HG02588 (cell line): ENCODE measurements around the gene ITGAL.
"Not testable (repeated sequence)": the region's sequence is repeated elsewhere in the genome, so short reads cannot be mapped to it uniquely, and the experiment has no call there.

Source experiments
- ATAC-seq: cut with Tn5 transposase; IDR thresholded peaks from one replicate; pipeline ENCODE4 v1.9.1; 2021; ENCODE audit warnings: mild to moderate bottlenecking, moderate library complexity; ENCODE audit not compliant: unreplicated experiment

The ITGAL gene

DNA sequence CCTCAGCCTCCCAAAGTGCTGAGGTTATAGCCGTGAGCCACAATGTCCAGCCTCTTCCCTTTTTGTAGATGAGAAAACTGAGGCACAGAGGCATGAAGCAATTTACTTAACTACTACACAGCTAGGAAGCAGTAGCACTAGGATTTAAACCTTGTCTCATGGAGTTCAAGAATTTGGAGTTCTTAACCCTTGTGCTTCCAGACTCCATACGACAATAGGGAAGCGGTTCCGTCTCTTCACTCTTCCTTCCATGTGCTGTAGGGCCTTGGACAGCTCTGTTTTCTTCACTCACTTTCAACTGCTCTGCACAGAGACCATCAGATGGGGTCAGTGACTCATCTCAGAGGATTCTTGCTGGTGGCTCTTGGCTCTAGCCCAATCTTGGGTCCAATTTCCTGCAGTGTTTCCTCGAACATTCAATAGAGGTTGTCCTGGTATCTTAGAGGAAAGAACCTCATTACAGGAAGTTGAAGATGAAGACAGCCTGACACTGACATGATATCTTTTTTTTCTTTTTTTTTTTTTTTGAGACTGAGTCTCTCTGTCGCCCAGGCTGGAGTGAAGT, 19.3 kb downstream of the ITGAL start:
- no peak for ATAC-seq

DNA sequence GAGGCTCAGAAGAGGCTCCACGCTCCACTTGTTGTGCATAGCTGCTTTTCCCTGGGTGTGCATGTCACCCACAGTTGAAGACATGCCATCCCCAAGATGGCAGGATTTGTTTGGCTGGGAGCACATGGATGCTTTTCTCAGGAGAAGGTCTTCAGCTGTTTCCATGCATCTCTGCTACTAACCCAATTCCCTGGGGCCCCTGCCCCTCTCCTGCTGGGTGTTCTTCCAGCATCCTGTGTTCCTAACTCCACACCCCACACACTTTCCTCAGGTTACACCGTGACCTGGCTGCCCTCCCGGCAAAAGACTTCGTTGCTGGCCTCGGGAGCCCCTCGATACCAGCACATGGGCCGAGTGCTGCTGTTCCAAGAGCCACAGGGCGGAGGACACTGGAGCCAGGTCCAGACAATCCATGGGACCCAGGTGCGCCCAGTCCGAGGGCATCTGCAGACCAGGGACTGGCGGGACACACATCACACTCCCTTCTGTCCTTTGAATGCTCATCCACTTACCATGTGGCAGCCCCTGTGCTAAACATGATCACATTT, 21.5 kb downstream of the ITGAL start:
- no peak for ATAC-seq

GRCh38 chr16:30494709-30495108, 22.2 kb downstream of the ITGAL start:
- ATAC-seq = no peak

DNA sequence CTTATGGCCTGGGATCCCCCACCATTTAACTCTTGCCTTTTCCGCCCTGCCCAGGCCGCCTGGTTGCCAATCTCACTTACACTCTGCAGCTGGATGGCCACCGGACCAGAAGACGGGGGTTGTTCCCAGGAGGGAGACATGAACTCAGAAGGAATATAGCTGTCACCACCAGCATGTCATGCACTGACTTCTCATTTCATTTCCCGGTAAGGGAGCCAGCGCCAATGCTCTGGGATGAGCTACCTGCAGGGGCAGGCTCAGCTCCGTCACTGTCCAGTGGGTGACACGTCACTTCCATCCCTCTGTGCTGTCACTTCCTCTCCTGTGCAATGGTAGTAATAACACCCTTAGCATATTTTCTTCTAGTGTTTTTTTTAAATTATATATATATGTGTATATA, 26.7 kb downstream of the ITGAL start:
- no peak for ATAC-seq

- ATAC-seq = no peak
These were observed 31.1 kb downstream of the ITGAL start for GRCh38 chr16:30503403-30504296.

DNA sequence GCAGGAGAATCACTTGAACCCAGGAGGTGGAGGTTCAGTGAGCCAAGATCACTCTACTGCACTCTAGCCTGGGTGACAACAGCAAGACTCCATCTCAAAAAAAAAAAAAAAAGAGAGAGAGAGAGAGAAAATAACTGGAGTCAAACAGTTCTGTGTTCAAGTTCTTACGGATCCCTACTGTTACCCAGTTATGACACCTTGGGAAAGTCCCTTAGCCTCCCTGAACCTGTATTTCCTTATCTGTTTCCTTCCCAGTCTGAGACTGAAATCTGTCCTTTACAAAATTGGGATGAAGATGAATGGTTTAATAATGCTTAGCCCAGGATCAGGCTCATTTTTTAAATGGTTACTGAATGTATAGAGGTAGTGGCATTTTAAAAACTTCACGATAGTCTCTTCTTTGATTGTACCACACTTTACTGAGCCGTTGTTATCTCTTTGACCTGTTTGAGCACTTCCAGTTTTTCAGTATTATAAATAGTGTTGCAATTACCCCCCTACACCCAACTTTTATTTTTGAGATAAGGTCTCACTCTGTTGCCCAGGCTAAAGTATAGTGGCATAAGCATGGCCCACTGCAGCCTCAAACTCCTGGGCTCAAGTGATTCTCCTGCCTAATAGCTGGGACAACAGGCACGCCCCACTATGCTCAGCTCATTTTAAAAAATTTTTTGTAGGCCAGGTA, 36.7 kb downstream of the ITGAL start:
- no peak for ATAC-seq

DNA sequence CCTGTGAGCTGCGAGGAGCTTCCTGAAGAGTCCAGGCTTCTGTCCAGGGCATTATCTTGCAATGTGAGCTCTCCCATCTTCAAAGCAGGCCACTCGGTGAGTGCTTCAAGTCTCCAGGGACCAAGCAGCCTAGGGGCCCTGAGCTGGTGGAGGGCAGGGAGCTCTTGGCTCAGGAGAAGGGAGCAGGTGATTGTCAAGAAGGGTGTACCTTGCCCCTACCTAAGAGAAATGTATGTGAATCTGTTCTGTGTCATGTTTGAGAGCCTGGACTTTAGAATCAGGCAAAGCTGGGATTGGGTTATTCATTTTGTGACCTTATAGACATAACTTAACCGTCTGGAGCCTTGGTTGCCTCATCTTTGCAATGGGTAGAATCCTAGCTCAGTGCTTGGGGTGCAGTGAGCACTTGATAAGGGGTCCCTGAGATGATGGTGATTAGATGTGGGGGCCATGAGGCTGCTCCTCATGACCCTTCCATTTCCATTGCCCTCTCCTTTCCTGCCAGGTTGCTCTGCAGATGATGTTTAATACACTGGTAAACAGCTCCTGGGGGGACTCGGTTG, 37.9 kb downstream of the ITGAL start:
- no peak for ATAC-seq

- ATAC-seq = no peak
These were observed 39.0 kb downstream of the ITGAL start for GRCh38 chr16:30511509-30511908.

- no peak for ATAC-seq
These were observed 42.7 kb downstream of the ITGAL start for GRCh38 chr16:30515275-30515674.

GRCh38 chr16:30518552-30518951, 46.0 kb downstream of the ITGAL start:
- no peak for ATAC-seq

DNA sequence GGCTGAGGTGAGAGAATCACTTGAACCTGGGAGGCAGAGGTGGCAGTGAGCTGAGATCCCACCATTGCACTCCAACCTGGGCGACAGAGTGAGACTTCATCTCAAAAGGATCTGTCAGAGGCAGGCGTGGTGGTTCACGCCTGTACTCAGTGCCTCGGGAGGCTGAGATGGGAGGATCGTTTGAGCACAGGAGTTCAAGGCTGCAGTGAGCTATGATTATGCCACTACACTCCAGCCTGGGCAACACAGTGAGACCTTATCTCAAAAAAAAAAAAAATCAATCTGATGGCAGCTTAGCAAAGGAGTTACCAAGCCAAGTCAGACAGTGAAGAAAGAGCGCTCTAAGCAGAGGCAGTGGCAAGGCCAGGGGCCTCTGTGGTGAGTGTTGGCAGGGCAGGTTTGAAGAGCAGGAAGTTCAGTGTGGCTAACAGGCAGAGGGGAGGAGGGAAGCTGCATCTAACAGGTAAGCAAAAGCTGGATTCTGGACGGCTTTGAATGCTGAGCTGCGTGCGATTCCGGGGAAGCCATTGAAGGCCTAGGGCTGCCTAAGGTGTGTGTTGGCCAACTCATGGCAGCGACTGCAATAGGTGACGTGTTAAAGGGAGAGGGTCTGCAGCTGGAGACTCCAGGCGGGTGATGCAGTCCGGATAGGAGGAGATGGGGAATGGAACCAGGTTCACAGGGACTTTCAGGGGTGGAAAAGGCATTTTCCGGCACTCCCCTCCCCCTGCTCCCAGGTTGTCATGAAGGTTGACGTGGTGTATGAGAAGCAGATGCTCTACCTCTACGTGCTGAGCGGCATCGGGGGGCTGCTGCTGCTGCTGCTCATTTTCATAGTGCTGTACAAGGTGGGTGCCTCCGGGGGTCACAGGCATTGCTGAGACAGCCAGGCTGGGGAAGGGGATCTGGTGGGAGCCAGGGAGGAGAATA, 46.8 kb downstream of the ITGAL start:
- ATAC-seq = no peak

DNA sequence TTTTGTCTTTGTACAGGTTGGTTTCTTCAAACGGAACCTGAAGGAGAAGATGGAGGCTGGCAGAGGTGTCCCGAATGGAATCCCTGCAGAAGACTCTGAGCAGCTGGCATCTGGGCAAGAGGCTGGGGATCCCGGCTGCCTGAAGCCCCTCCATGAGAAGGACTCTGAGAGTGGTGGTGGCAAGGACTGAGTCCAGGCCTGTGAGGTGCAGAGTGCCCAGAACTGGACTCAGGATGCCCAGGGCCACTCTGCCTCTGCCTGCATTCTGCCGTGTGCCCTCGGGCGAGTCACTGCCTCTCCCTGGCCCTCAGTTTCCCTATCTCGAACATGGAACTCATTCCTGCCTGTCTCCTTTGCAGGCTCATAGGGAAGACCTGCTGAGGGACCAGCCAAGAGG, 48.9 kb downstream of the ITGAL start:
- ATAC-seq = no peak

DNA sequence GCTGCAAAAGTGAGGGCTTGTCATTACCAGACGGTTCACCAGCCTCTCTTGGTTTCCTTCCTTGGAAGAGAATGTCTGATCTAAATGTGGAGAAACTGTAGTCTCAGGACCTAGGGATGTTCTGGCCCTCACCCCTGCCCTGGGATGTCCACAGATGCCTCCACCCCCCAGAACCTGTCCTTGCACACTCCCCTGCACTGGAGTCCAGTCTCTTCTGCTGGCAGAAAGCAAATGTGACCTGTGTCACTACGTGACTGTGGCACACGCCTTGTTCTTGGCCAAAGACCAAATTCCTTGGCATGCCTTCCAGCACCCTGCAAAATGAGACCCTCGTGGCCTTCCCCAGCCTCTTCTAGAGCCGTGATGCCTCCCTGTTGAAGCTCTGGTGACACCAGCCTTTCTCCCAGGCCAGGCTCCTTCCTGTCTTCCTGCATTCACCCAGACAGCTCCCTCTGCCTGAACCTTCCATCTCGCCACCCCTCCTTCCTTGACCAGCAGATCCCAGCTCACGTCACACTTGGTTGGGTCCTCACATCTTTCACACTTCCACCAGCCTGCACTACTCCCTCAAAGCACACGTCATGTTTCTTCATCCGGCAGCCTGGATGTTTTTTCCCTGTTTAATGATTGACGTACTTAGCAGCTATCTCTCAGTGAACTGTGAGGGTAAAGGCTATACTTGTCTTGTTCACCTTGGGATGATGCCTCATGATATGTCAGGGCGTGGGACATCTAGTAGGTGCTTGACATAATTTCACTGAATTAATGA, 49.5 kb downstream of the ITGAL start:
- no peak for ATAC-seq

DNA sequence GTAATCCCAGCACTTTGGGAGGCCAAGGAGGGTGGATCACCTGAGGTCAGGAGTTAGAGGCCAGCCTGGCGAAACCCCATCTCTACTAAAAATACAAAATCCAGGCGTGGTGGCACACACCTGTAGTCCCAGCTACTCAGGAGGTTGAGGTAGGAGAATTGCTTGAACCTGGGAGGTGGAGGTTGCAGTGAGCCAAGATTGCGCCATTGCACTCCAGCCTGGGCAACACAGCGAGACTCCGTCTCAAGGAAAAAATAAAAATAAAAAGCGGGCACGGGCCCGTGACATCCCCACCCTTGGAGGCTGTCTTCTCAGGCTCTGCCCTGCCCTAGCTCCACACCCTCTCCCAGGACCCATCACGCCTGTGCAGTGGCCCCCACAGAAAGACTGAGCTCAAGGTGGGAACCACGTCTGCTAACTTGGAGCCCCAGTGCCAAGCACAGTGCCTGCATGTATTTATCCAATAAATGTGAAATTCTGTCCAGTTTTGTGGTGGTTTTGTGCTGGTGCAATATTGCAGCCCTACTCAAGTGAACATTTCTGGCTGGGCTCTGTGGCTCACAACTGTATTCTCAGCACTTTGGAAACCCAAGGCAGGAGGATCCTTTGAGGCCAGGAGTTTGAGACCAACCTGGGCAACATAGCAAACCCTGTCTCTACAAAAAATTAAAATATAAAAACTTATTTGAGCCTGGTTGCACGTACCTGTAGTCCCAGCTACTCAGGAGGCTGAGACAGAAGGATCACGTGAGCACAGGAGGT, 50.3 kb downstream of the ITGAL start:
- not testable (repeated sequence) for ATAC-seq

DNA sequence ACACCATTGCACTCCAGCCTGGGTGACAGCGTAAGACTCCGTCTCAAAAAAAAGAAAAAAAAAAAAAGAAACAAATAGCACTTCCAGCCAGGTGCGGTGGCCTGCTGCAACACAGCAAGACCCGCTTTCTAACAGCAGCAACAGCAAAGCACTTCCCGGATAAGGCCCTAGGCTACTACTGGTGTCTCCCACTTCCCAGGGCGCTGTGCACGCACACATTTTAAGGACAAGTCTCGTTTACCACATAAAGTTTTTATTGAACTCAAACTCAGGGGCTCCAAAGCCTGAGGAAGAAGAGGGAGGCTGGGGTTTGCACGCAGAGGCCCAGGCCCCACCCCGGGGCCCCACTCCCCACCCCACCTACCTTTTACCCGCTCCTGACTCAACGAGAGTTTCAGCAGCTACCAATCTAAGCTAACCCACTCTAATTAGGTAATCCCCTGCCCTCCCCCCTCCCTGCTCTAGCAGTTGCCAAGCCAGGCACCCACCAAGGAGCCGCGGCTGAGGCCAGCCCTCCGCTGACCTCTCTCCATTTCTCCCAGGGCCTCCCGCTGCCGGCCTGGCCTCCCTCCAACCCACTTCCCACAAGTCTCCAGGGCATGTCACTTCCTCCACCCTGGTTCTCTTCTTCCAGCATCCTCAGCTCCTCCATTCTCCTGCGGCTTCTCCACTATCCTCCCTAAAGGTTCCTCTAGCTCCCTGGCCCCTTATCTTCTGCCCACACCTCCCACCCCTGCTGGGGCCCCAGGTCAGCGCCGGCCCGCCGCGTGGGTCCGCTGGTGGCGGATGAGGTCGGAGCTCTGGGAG, 51.4 kb downstream of the ITGAL start:
- ATAC-seq = no peak

- no peak for ATAC-seq
These were observed 52.3 kb downstream of the ITGAL start for GRCh38 chr16:30524575-30525568.

DNA sequence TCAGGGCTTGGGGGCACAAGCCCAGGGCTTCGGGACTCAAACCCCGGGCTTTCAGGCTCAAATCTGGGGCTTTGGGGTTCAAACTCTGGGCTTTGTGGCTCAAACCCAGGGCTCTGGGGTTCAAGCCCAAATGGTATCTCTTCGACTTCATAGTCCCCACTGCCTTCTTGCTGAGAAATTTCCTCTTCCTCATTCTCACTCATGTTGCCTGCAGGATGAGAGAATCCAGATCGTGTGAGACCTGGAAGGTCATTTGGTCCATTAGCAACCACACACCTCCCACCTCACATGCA, 53.2 kb downstream of the ITGAL start:
- ATAC-seq = no peak
